ACC112 (cell line): ENCODE measurements around the gene ENOPH1.
"Not testable (repeated sequence)": the region's sequence is repeated elsewhere in the genome, so short reads cannot be mapped to it uniquely, and the experiment has no call there.

Experiments
- H2AFZ ChIP-seq: fragments of 200-600 bp; sonication (generic); one replicate; pipeline ENCODE4 v1.6.0; 2017; ENCODE audit warnings: antibody characterized with exemption, low read length; ENCODE audit not compliant: unreplicated experiment
- H3K27ac ChIP-seq: fragments of 200-600 bp; sonication (generic); 2 replicates; pipeline ENCODE4 v1.5.1; 2014; ENCODE audit warnings: low read depth, mild to moderate bottlenecking, antibody characterized with exemption, low read length, moderate library complexity
- H3K27me3 ChIP-seq: fragments of 200-600 bp; sonication (generic); 2 replicates; pipeline ENCODE4 v1.6.1; 2014; ENCODE audit warnings: mild to moderate bottlenecking, antibody characterized with exemption, low read length, moderate library complexity, mixed read lengths; ENCODE audit not compliant: insufficient read depth
- H3K36me3 ChIP-seq: fragments of 200-600 bp; sonication (generic); 2 replicates; pipeline ENCODE4 v1.6.1; 2016; ENCODE audit warnings: mild to moderate bottlenecking, antibody characterized with exemption, low read length, moderate library complexity, mixed read lengths; ENCODE audit not compliant: insufficient read depth
- H3K4me1 ChIP-seq: fragments of 200-600 bp; sonication (generic); one replicate; pipeline ENCODE4 v1.6.1; 2016; ENCODE audit warnings: low read length, mixed read lengths; ENCODE audit not compliant: insufficient read depth, unreplicated experiment, control insufficient read depth
- H3K4me3 ChIP-seq: fragments of 200-600 bp; sonication (generic); 2 replicates; pipeline ENCODE4 v1.5.1; 2014; ENCODE audit warnings: mild to moderate bottlenecking, low read depth, low read length
- H3K79me2 ChIP-seq: fragments of 200-600 bp; sonication (generic); one replicate; pipeline ENCODE4 v1.6.0; 2016; ENCODE audit warnings: low read length; ENCODE audit not compliant: control insufficient read depth, unreplicated experiment, insufficient read depth

ENOPH1 gene

GRCh38 chr4:82469791-82470345 is 39.5 kb downstream of the ENOPH1 start:
- H3K27ac ChIP-seq = no peak overlapping the region
- H2AFZ ChIP-seq = no peak overlapping the region
- H3K79me2 ChIP-seq = no peaks in the 10 kb centered on the region
- no peaks in the 10 kb centered on the region for H3K4me1 ChIP-seq
- H3K4me3 ChIP-seq = no peak overlapping the region
- H3K27me3 ChIP-seq = no peaks in the 10 kb centered on the region
- no peaks in the 10 kb centered on the region for H3K36me3 ChIP-seq

GRCh38 chr4:82473080-82473479 is 42.7 kb downstream of the ENOPH1 start:
- H3K4me1 ChIP-seq, H3K27ac ChIP-seq, H3K79me2 ChIP-seq, H3K36me3 ChIP-seq, H3K4me3 ChIP-seq, H3K27me3 ChIP-seq, H2AFZ ChIP-seq: not testable (repeated sequence)

GRCh38 chr4:82473621-82474164 is 43.3 kb downstream of the ENOPH1 start:
- no peak overlapping the region for H2AFZ ChIP-seq
- no peak overlapping the region for H3K27ac ChIP-seq
- H3K4me1 ChIP-seq = no peaks in the 10 kb centered on the region
- no peaks in the 10 kb centered on the region for H3K27me3 ChIP-seq
- H3K36me3 ChIP-seq = no peaks in the 10 kb centered on the region
- H3K4me3 ChIP-seq = no peak overlapping the region
- no peaks in the 10 kb centered on the region for H3K79me2 ChIP-seq

- not testable (repeated sequence) for H3K27ac ChIP-seq, H3K4me3 ChIP-seq, H3K79me2 ChIP-seq, H3K4me1 ChIP-seq, H3K27me3 ChIP-seq, H2AFZ ChIP-seq, H3K36me3 ChIP-seq
These were observed 45.5 kb downstream of the ENOPH1 start for GRCh38 chr4:82475931-82476330.

DNA sequence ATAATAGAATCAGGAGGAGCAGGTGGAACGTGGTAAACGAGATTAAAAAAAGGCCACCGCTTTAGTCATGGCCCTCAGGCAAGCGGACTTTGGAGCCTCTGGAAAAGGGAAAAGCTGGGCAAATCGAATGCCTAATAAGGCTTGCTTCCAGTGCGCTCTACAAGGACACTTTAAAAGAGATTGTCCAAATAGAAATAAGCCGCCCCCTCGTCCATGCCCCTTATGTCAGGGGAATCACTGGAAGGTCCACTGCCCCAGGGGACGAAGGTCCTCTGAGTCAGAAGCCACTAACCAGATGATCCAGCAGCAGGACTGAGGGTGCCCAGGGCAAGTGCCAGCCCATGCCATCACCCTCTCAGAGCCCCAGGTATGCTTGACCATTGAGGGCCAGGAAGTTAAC is 47.1 kb downstream of the ENOPH1 start:
- H3K4me1 ChIP-seq, H3K4me3 ChIP-seq, H3K27ac ChIP-seq, H3K79me2 ChIP-seq, H3K27me3 ChIP-seq, H3K36me3 ChIP-seq, H2AFZ ChIP-seq: not testable (repeated sequence)

- Histone ChIP-seq H3K27me3 (no peaks in the 10 kb centered on the region), H3K36me3 (no peaks in the 10 kb centered on the region), H2AFZ (no peak overlapping the region), H3K4me1 (no peaks in the 10 kb centered on the region), H3K27ac (no peak overlapping the region), H3K4me3 (no peak overlapping the region), H3K79me2 (no peaks in the 10 kb centered on the region)
These were observed 49.2 kb downstream of the ENOPH1 start for GRCh38 chr4:82479562-82479961.

DNA sequence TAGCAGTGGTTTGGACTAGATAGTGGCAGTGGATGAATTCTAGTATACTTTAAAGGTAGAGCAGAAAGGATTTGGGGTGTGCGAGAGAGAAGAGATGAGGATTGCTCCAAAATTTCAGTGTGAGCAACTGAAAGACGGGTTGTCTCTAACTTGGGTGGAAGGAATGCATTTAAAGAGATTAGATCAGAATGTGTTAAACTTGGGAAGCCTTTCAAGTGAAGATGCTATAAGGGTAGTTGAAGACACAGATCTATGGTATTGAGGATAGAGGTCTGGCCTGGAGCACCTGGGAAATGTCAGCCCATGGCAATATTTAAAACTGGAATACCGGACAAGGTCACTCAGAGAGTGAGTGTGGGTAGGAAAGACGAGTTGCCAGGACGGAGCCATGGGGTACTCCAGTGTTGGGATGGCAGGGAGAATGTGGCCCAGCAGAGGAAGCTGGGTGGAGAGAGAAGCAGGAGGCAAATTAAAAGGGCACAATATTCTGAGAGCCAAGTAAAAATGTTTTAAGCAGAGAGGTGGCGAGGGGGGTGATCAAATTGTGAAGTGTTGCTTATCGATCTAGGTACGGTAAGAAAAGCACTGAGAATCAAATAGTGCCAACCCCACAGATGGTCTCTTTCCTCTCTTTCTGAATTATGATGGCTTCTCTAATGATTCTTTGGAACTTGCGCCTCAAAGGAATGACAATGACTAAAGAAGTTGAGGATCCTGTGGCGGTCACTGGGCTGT is 50.5 kb downstream of the ENOPH1 start:
- H2AFZ ChIP-seq = no peak overlapping the region
- H3K4me3 ChIP-seq = no peak overlapping the region
- no peaks in the 10 kb centered on the region for H3K79me2 ChIP-seq
- no peaks in the 10 kb centered on the region for H3K4me1 ChIP-seq
- no peak overlapping the region for H3K27ac ChIP-seq
- H3K36me3 ChIP-seq = no peaks in the 10 kb centered on the region
- no peaks in the 10 kb centered on the region for H3K27me3 ChIP-seq

DNA sequence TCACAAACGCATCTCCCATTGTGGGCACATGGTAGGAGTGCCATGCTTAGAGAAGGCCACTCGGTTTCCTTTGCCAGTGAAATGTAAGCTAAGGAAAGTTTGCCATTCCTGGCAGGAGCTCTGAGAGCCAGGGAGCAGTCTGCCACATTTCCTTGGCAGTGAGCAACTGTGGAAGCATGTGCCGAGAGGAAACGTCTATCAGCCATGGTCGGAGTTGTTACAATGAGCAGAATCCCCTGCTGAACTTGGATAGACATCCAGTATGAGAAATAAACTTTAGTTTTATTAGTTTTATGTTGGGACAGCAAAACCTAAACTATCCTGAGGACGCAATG is 51.1 kb downstream of the ENOPH1 start:
- Histone ChIP-seq H3K79me2 (no peaks in the 10 kb centered on the region), H3K27me3 (no peaks in the 10 kb centered on the region), H3K4me3 (no peak overlapping the region), H3K4me1 (no peaks in the 10 kb centered on the region), H2AFZ (no peak overlapping the region), H3K27ac (no peak overlapping the region), H3K36me3 (no peaks in the 10 kb centered on the region)

DNA sequence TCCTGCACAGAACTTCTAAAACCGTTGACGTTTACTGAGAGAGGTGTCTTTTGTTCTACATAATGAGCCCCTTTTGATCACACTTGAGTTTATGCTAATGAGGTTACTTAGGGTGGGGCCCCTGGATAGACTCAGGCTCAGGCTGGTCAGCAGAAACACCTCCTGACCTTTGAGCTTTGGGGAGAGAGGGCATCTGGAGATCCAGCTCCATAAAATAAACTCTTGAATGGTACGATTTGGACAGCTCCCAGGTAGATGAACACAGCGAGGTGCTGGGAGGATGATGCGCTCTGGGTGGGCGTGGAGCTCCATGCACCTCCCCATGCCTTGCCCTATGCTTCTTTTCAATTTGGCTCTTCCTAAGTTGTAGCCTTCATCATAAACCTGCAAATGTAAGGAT is 52.0 kb downstream of the ENOPH1 start:
- Histone ChIP-seq H2AFZ (no peak overlapping the region), H3K4me1 (no peaks in the 10 kb centered on the region), H3K27ac (no peak overlapping the region), H3K27me3 (no peaks in the 10 kb centered on the region), H3K79me2 (no peaks in the 10 kb centered on the region), H3K4me3 (no peak overlapping the region), H3K36me3 (no peaks in the 10 kb centered on the region)

DNA sequence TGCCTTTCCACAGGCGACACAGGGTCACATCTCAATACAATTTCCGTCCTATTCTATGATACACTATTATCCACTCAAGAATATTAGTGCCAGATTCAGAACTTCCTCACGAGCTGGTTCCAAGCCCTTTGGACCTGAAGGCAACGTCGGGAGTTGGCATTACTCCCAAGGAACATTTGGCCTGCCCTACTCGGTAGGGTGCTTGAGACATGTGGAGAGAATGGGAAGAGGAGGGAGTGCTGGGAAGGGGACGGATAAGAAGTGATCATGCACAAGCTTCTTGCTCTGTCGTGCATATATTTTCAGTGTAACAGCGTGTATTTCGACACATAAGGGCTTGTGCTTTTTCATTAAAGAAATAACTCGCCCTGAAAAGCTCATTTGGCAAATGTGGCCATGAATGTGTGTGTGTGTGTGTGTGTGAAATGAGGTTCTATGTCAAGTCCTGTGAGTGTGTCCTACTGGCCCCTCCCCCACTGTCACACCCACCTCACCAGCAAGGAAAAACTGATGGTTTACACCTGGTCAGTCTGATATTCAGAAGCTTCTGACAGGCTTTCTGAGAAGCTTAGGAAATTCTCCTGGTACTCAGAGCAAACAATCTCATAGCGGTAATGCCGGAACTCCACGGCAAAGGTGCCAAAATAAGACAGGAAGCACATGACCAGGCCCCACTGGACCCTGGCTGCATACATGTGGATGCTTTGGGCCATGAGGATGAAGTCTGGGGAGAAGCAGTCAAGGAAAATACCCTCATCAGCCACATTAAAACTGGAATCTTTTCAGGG is 54.8 kb downstream of the ENOPH1 start:
- no peaks in the 10 kb centered on the region for H3K27me3 ChIP-seq

DNA sequence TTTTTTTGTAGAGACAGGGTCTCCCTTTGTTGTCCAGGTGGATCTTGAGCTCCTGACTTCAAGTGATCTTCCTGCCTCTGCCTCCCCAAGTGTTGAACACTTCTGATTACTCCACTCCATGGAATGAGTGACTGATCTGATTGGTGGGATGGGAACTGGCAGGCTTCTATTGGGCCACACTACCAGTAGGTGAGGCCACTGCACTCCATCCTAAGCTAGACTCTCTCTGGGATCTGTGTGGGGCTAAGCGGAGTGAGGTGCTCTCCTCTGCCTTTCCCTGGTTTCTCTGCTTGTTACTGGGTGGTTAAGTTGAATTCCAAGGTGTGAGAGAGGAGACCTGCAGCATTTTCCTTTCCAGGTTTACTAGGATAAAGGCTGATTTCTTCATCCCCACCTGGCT is 58.7 kb downstream of the ENOPH1 start:
- no peak overlapping the region for H3K4me3 ChIP-seq
- no peak overlapping the region for H3K27ac ChIP-seq
- no peaks in the 10 kb centered on the region for H3K36me3 ChIP-seq
- no peaks in the 10 kb centered on the region for H3K27me3 ChIP-seq
- H3K79me2 ChIP-seq = no peaks in the 10 kb centered on the region
- H2AFZ ChIP-seq = no peak overlapping the region
- H3K4me1 ChIP-seq = no peaks in the 10 kb centered on the region

More for the DNA sequence above, 54.8 kb downstream of the ENOPH1 start:
- no peaks in the 10 kb centered on the region for H3K4me1 ChIP-seq
- no peak overlapping the region for H3K27ac ChIP-seq
- no peak overlapping the region for H2AFZ ChIP-seq
- H3K36me3 ChIP-seq = no peaks in the 10 kb centered on the region
- H3K79me2 ChIP-seq = no peaks in the 10 kb centered on the region
- no peak overlapping the region for H3K4me3 ChIP-seq
